Mesenchymal stem cell (in vitro differentiated cells and primary cell): ENCODE data around the gene BICRA.

Source experiments
- DNase-seq: peaks from one replicate; pipeline ENCODE4 v3.0.0-alpha.2; 2013
- H2AFZ ChIP-seq: one replicate; pipeline ENCODE4 v1.6.1; 2013; ENCODE audit warnings: low read depth, mild to moderate bottlenecking, control low read depth, inconsistent platforms, low read length, moderate library complexity
- H2AK5ac ChIP-seq: 2 replicates; pipeline ENCODE4 v1.6.1; 2013; ENCODE audit warnings: low read length, moderate library complexity, mild to moderate bottlenecking, inconsistent platforms; ENCODE audit not compliant: severe bottlenecking
- H2BK120ac ChIP-seq: one replicate; pipeline ENCODE4 v1.6.1; 2013; ENCODE audit warnings: low read depth, mild to moderate bottlenecking, inconsistent platforms, low read length, moderate library complexity
- H2BK12ac ChIP-seq, 2 experiments: one replicate each; pipeline ENCODE4 v1.6.1; 2013; ENCODE audit warnings: inconsistent platforms in 2 of 2, low read length in 2 of 2, mild to moderate bottlenecking in 2 of 2, moderate library complexity in 2 of 2, control low read depth in 1 of 2
- H2BK15ac ChIP-seq: one replicate; pipeline ENCODE4 v1.6.1; 2013; ENCODE audit warnings: mild to moderate bottlenecking, low read depth, inconsistent platforms; ENCODE audit not compliant: poor library complexity, severe bottlenecking
- H2BK5ac ChIP-seq: 2 replicates; pipeline ENCODE4 v1.6.1; 2013; ENCODE audit warnings: low read depth, mild to moderate bottlenecking, low read length, control low read depth, inconsistent platforms; ENCODE audit not compliant: poor library complexity, severe bottlenecking
- H3K14ac ChIP-seq, 2 experiments: one replicate each; pipeline ENCODE4 v1.6.1; 2013; ENCODE audit warnings: inconsistent platforms in 2 of 2, low read length in 2 of 2, control low read depth in 1 of 2, mild to moderate bottlenecking in 1 of 2, moderate library complexity in 1 of 2
- H3K18ac ChIP-seq, 2 experiments: one replicate each; pipeline ENCODE4 v1.6.1; 2013; ENCODE audit warnings: inconsistent platforms in 2 of 2, low read length in 2 of 2, control low read depth in 1 of 2, low read depth in 1 of 2, mild to moderate bottlenecking in 1 of 2
- H3K23ac ChIP-seq, 2 experiments: one replicate each; pipeline ENCODE4 v1.6.1; 2013; ENCODE audit warnings: inconsistent platforms in 2 of 2, low read length in 2 of 2, mild to moderate bottlenecking in 2 of 2, moderate library complexity in 2 of 2, control low read depth in 1 of 2
- H3K27ac ChIP-seq: 2 replicates; pipeline ENCODE4 v1.5.1; 2013; ENCODE audit warnings: mild to moderate bottlenecking, moderate library complexity, low read length, control low read depth, inconsistent platforms; ENCODE audit not compliant: poor library complexity, severe bottlenecking
- H3K27me3 ChIP-seq, 2 experiments: 2 replicates each; pipeline versions ENCODE4 v1.6.1 to v1.7.0; 2013; ENCODE audit warnings: low read length in 2 of 2, mild to moderate bottlenecking in 2 of 2, moderate library complexity in 2 of 2, control low read depth in 1 of 2, inconsistent platforms in 1 of 2; ENCODE audit not compliant: control insufficient read depth in 1 of 2, insufficient read depth in 1 of 2
- H3K36me3 ChIP-seq, 2 experiments: 2 replicates each; pipeline versions ENCODE4 v1.6.1 to v1.7.0; 2013; ENCODE audit warnings: low read length in 2 of 2, control low read depth in 1 of 2, inconsistent platforms in 1 of 2, low read depth in 1 of 2, mild to moderate bottlenecking in 1 of 2; ENCODE audit not compliant: insufficient read depth in 2 of 2, control insufficient read depth in 1 of 2
- H3K4ac ChIP-seq, 2 experiments: one replicate each; pipeline ENCODE4 v1.6.1; 2013; ENCODE audit warnings: inconsistent platforms in 2 of 2, low read length in 2 of 2, mild to moderate bottlenecking in 2 of 2, moderate library complexity in 2 of 2, control low read depth in 1 of 2, low read depth in 1 of 2
- H3K4me1 ChIP-seq: 2 replicates; pipeline ENCODE4 v1.6.1; 2013; ENCODE audit warnings: low read depth, low read length, control low read depth; ENCODE audit not compliant: control insufficient read depth, insufficient read depth
- H3K4me2 ChIP-seq: 2 replicates; pipeline ENCODE4 v1.6.1; 2013; ENCODE audit warnings: low read length, mild to moderate bottlenecking, inconsistent platforms; ENCODE audit not compliant: poor library complexity, severe bottlenecking
- H3K4me3 ChIP-seq, 2 experiments: 2 replicates each; pipeline versions ENCODE4 v1.5.1 to v1.7.0; 2013; ENCODE audit warnings: low read length in 2 of 2, mild to moderate bottlenecking in 2 of 2, control low read depth in 1 of 2, low read depth in 1 of 2; ENCODE audit not compliant: insufficient read depth in 1 of 2
- H3K79me1 ChIP-seq: replicated peaks from 2 replicates; pipeline ENCODE4 v1.6.1; 2013; ENCODE audit warnings: mild to moderate bottlenecking, control low read depth, low read length, inconsistent platforms; ENCODE audit not compliant: poor library complexity, severe bottlenecking
- H3K9ac ChIP-seq: 2 replicates; pipeline ENCODE4 v1.7.0; 2013; ENCODE audit warnings: mild to moderate bottlenecking, low read length, moderate library complexity
- H3K9me3 ChIP-seq: 2 replicates; pipeline ENCODE4 v1.7.0; 2013; ENCODE audit warnings: mild to moderate bottlenecking, low read length; ENCODE audit not compliant: control insufficient read depth
- H4K8ac ChIP-seq: one replicate; pipeline ENCODE4 v1.6.1; 2013; ENCODE audit warnings: inconsistent platforms, mild to moderate bottlenecking, low read length, moderate library complexity
- H4K91ac ChIP-seq: one replicate; pipeline ENCODE4 v1.6.1; 2013; ENCODE audit warnings: mild to moderate bottlenecking, low read length, inconsistent platforms
- WGBS: methylation state at CpG from one replicate; pipeline ENCODE4 v1.1.7; 2013; ENCODE audit warnings: mixed read lengths; 5-methylcytosine and 5-hydroxymethylcytosine counted together

Gene BICRA

DNA sequence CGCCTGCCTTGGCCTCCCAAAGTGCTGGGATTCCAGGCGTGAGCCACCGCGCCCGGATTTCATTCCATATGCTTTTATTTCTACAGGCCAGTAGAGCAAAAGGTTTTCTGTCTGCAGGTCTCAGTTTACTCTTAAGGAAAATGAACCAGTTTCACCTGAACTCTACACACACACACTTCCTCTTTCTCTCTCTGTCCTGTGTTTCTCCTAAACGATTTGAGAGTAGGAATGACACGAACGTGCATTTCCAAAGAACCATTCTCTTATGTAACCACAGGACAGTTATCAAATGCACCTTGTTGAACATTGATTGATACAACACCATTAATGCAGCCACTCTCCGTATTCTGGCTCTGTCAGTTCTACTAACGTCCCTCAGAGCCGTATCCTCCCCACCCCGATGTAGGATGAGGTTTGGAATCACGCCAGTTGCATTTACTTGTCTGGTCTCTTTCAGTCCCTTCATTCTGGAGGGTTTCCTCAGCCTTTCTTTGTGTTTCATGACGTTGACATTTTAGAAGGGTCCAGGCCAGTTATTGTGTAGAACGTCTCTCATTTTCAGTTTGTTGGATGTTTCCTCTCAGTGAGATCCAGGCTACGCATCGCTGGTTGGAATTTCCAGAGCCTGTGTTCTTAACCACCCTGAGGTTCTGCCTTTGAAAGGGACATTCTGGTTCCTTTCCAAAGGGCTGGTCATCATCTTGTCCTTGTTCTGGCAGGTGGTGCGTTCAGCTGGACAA, 36.0 kb downstream of the BICRA start:
- Histone ChIP-seq H4K8ac (no peak overlapping the region), H3K36me3 (peaks cover 9 to 22% of the 10 kb centered on the region in 2 experiments), H3K9ac (no peak overlapping the region), H2BK120ac (no peak overlapping the region), H3K18ac (no peak overlapping the region), H3K27ac (peak overlapping the region; percentile 56), H3K4ac (no peak overlapping the region), H3K4me2 (no peak overlapping the region), H3K27me3 (no peaks in the 10 kb centered on the region), H3K9me3 (no peaks in the 10 kb centered on the region), H3K79me1 (peaks cover 36% of the 10 kb centered on the region), H2AFZ (no peak overlapping the region), H4K91ac (no peak overlapping the region), H3K4me1 (peaks cover 22% of the 10 kb centered on the region), H3K4me3 (no peak overlapping the region), H2AK5ac (no peak overlapping the region), H3K14ac (no peak overlapping the region), H2BK12ac (no peak overlapping the region), H2BK5ac (no peak overlapping the region), H2BK15ac (no peak overlapping the region), H3K23ac (no peak overlapping the region)
- 92% methylated on average over 18 of the region's 18 CpGs for WGBS
- no peak for DNase-seq

DNA sequence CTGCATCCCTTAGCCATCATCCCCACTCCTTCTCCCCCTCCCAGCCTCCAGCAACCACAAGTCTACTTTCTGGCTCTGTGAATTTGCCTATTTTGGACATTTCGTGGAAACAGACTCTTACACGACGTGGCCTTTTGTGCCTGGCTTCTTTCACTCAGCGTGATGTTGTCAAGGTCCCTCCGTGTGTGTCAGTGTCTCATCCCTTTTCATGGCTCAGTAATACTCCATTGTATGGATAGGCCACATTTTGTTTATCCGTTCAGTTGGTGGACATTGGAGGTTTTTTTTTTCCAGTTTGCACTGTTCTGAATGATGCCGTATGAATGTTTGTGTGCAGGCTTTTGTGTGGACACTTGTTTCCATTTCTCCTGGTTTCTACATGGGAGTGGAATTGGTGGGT, 38.0 kb downstream of the BICRA start:
- H3K36me3 ChIP-seq: peaks cover 24 to 32% of the 10 kb centered on the region in 2 experiments
- H2BK5ac ChIP-seq: no peak overlapping the region
- no peak overlapping the region for H3K27ac ChIP-seq
- no peak overlapping the region for H3K23ac ChIP-seq
- DNase-seq: no peak
- no peak overlapping the region for H2AK5ac ChIP-seq
- peaks cover 22% of the 10 kb centered on the region for H3K4me1 ChIP-seq
- 97% methylated on average over 7 of the region's 7 CpGs for WGBS
- H3K18ac ChIP-seq: no peak overlapping the region
- no peak overlapping the region for H3K4me3 ChIP-seq
- H3K14ac ChIP-seq: no peak overlapping the region
- H3K27me3 ChIP-seq: no peaks in the 10 kb centered on the region
- no peak overlapping the region for H2AFZ ChIP-seq
- H3K9ac ChIP-seq: no peak overlapping the region
- H4K8ac ChIP-seq: no peak overlapping the region
- H3K4me2 ChIP-seq: no peak overlapping the region
- H2BK15ac ChIP-seq: no peak overlapping the region
- no peak overlapping the region for H2BK120ac ChIP-seq
- H2BK12ac ChIP-seq: no peak overlapping the region
- H3K79me1 ChIP-seq: peaks cover 45% of the 10 kb centered on the region
- H4K91ac ChIP-seq: no peak overlapping the region
- H3K4ac ChIP-seq: no peak overlapping the region
- no peaks in the 10 kb centered on the region for H3K9me3 ChIP-seq

DNA sequence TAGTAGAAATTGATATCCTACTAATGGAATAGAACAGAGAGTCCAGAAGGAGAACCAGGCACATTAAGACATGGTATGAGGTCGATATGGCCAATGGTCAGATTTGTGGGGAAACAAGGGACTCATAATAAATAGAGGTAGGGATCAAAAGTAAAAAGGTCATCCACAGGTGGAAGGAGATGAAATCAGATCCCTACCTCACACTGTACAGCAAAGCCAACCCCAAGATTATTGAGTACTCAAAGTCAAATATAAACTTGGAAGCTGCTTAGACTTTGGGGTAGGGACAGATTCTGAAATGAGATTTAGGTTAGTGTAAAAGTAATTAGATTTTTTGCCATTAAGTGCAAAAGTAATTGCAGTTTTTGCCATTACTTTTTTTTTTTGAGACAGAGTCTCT, 40.7 kb downstream of the BICRA start:
- Histone ChIP-seq H2BK12ac (no peak overlapping the region), H2BK5ac (no peak overlapping the region), H3K18ac (no peak overlapping the region), H2AK5ac (no peak overlapping the region), H3K4me2 (no peak overlapping the region), H2BK15ac (no peak overlapping the region), H3K23ac (no peak overlapping the region), H3K79me1 (peaks cover 41% of the 10 kb centered on the region), H4K91ac (no peak overlapping the region), H3K4me3 (no peak overlapping the region), H3K9me3 (no peaks in the 10 kb centered on the region), H4K8ac (no peak overlapping the region), H3K36me3 (peaks cover 23 to 39% of the 10 kb centered on the region in 2 experiments), H2AFZ (no peak overlapping the region), H3K27ac (no peak overlapping the region), H3K14ac (no peak overlapping the region), H3K4ac (no peak overlapping the region), H2BK120ac (no peak overlapping the region), H3K9ac (no peak overlapping the region), H3K27me3 (no peaks in the 10 kb centered on the region), H3K4me1 (peaks cover 14% of the 10 kb centered on the region)
- 86% methylated on average over 1 of the region's 1 CpG for WGBS
- DNase-seq: no peak

DNA sequence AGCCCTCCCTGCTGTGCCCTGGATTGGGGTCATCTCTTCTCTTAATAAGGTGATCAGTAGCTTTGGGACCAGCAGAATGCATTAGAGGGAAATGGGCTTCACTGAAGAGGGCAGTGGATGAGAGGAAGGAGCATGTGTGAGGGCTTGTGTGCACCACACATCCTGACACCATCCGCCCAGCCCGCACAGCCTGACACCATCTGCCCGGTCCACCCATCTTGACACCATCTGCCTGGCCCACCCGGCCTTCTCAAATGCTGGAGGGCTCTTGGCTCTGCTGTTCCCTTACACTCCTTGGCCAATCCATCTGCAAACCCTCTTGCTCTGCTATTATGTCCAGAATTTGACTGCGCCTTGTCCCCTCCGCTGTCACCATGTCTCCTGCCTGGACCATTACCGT, 41.8 kb downstream of the BICRA start:
- Histone ChIP-seq H2BK120ac (no peak overlapping the region), H2AFZ (no peak overlapping the region), H3K14ac (no peak overlapping the region), H2BK5ac (no peak overlapping the region), H3K27ac (no peak overlapping the region), H3K9ac (no peak overlapping the region), H3K27me3 (no peaks in the 10 kb centered on the region), H4K8ac (no peak overlapping the region), H4K91ac (no peak overlapping the region), H3K4me1 (peaks cover 10% of the 10 kb centered on the region), H3K23ac (no peak overlapping the region), H3K4me2 (no peak overlapping the region), H3K4ac (no peak overlapping the region), H3K79me1 (peaks cover 44% of the 10 kb centered on the region), H2BK12ac (no peak overlapping the region), H3K4me3 (no peak overlapping the region), H3K9me3 (no peaks in the 10 kb centered on the region), H3K18ac (no peak overlapping the region), H2BK15ac (no peak overlapping the region), H2AK5ac (no peak overlapping the region), H3K36me3 (peaks cover 23 to 36% of the 10 kb centered on the region in 2 experiments)
- DNase-seq: no peak
- 98% methylated on average over 7 of the region's 7 CpGs for WGBS
